Hepatocyte (in vitro differentiated cells): Measurements from ENCODE around the gene MTMR8. TPM values are rescaled to one million over a fixed set of nuclear protein-coding genes. Genes with fewer than 3 reads are reported as not detected.

Experiments used
- DNase-seq: peaks from one replicate; pipeline ENCODE4 v3.0.0-alpha.2; 2016; ENCODE audit warnings: low spot score
- H2AFZ ChIP-seq: fragments of 200-600 bp; sonication (generic); 2 replicates; pipeline ENCODE4 v1.6.0; 2016; ENCODE audit warnings: antibody characterized with exemption, mild to moderate bottlenecking
- H3K27ac ChIP-seq: fragments of 200-600 bp; sonication (generic); 2 replicates; pipeline ENCODE4 v1.5.1; 2016; ENCODE audit warnings: mild to moderate bottlenecking
- H3K27me3 ChIP-seq: fragments of 200-600 bp; sonication (generic); 2 replicates; pipeline ENCODE4 v1.6.1; 2016
- H3K36me3 ChIP-seq: fragments of 200-600 bp; sonication (generic); replicated peaks from 2 replicates; pipeline ENCODE4 v1.5.1; 2016; ENCODE audit warnings: low read depth; ENCODE audit not compliant: insufficient read depth
- H3K4me1 ChIP-seq: fragments of 200-600 bp; sonication (generic); 2 replicates; pipeline ENCODE4 v1.5.1; 2016; ENCODE audit warnings: mild to moderate bottlenecking, moderate library complexity; ENCODE audit not compliant: insufficient read depth
- H3K4me2 ChIP-seq: fragments of 200-600 bp; sonication (generic); 2 replicates; pipeline ENCODE4 v1.6.0; 2016
- H3K4me3 ChIP-seq: fragments of 200-600 bp; sonication (generic); 2 replicates; pipeline ENCODE4 v1.5.1; 2016; ENCODE audit warnings: mild to moderate bottlenecking
- H3K79me2 ChIP-seq: fragments of 200-600 bp; sonication (generic); 2 replicates; pipeline ENCODE4 v1.6.0; 2017; ENCODE audit warnings: mild to moderate bottlenecking
- H3K9me2 ChIP-seq: fragments of 200-600 bp; sonication (generic); replicated peaks from 2 replicates; pipeline ENCODE4 v1.6.0; 2017; ENCODE audit warnings: mild to moderate bottlenecking; ENCODE audit not compliant: insufficient read depth
- H3K9me3 ChIP-seq: fragments of 200-600 bp; sonication (generic); 2 replicates; pipeline ENCODE4 v1.5.1; 2016; ENCODE audit warnings: low read depth, mild to moderate bottlenecking
- H4K20me1 ChIP-seq: fragments of 200-600 bp; sonication (generic); 2 replicates; pipeline ENCODE4 v1.6.0; 2016; ENCODE audit warnings: mild to moderate bottlenecking; ENCODE audit not compliant: insufficient read depth, poor library complexity, severe bottlenecking
- CTCF ChIP-seq: fragments of 200-600 bp; sonication (generic); IDR thresholded peaks from 2 replicates; pipeline ENCODE4 v1.5.1; 2016; ENCODE audit warnings: antibody characterized with exemption, mild to moderate bottlenecking; ENCODE audit not compliant: poor library complexity
- EZH2 ChIP-seq: fragments of 200-600 bp; sonication (generic); IDR thresholded peaks from 2 replicates; pipeline ENCODE4 v1.6.1; 2016; ENCODE audit warnings: antibody characterized with exemption, mild to moderate bottlenecking, borderline replicate concordance
- EZH2phosphoT487 ChIP-seq: fragments of 200-600 bp; sonication (generic); IDR thresholded peaks from one replicate; pipeline ENCODE4 v1.6.1; 2018; ENCODE audit warnings: antibody characterized with exemption, mild to moderate bottlenecking, low read depth, moderate library complexity; ENCODE audit not compliant: unreplicated experiment, severe bottlenecking
- WGBS: methylation state at CpG from one replicate; pipeline ENCODE4 v1.1.6; 2016; ENCODE audit warnings: low lambda C conversion rate; ENCODE audit errors: missing lambda C conversion rate; 5-methylcytosine and 5-hydroxymethylcytosine counted together
- polyA plus RNA-seq: library from polyadenylated mRNA; unstranded; fragments of >200 nt; fragmentation: Nextera tagmentation; extraction: Ambion mirVana; gene quantifications from 2 replicates; pipeline ENCODE4 v1.2.1, GENCODE V29; 2016
- total RNA-seq: library from RNA; depleted of rRNA; stranded (reverse); fragments of >200 nt; gene quantifications from 2 replicates; pipeline ENCODE4 v1.2.3, GENCODE V29; 2014

Gene MTMR8
- total and polyA plus RNA-seq, 2 experiments from 2014 or later: 1.8 to 1.9 TPM

- Histone ChIP-seq H3K79me2 (no peaks in the 10 kb centered on the region), H3K9me2 (no peaks in the 10 kb centered on the region), H4K20me1 (no peaks in the 10 kb centered on the region), H3K27me3 (no peaks in the 10 kb centered on the region), H3K4me1 (no peaks in the 10 kb centered on the region), H2AFZ (no peak overlapping the region), H3K36me3 (no peaks in the 10 kb centered on the region), H3K4me3 (no peak overlapping the region), H3K4me2 (no peak overlapping the region), H3K27ac (no peak overlapping the region), H3K9me3 (no peaks in the 10 kb centered on the region)
- DNase-seq: no peak
- WGBS: 71% methylated on average over 1 of the region's 1 CpG
- TF ChIP-seq CTCF: no peak
- no peak for TF ChIP-seq EZH2
- no peak for TF ChIP-seq EZH2phosphoT487
Measured at GRCh38 chrX:64379924-64380323, 15.3 kb downstream of the MTMR8 start.

- no peaks in the 10 kb centered on the region for H3K79me2 ChIP-seq
- no peak overlapping the region for H3K27ac ChIP-seq
- no peak overlapping the region for H3K4me3 ChIP-seq
- H3K27me3 ChIP-seq: no peaks in the 10 kb centered on the region
- H3K4me1 ChIP-seq: no peaks in the 10 kb centered on the region
- no peaks in the 10 kb centered on the region for H3K9me2 ChIP-seq
- DNase-seq: no peak
- H3K9me3 ChIP-seq: no peaks in the 10 kb centered on the region
- no peaks in the 10 kb centered on the region for H3K36me3 ChIP-seq
- no peaks in the 10 kb centered on the region for H4K20me1 ChIP-seq
- 70% methylated on average over 3 of the region's 3 CpGs for WGBS
- no peak overlapping the region for H2AFZ ChIP-seq
- TF ChIP-seq EZH2: no peak
- no peak for TF ChIP-seq CTCF
- TF ChIP-seq EZH2phosphoT487: no peak
- H3K4me2 ChIP-seq: no peak overlapping the region
Measured at GRCh38 chrX:64377753-64378152, 17.5 kb downstream of the MTMR8 start.

GRCh38 chrX:64352081-64352480 lies 43.2 kb downstream of the MTMR8 start:
- Histone ChIP-seq H3K4me2 (no peak overlapping the region), H3K9me2 (no peaks in the 10 kb centered on the region), H3K27me3 (no peaks in the 10 kb centered on the region), H3K36me3 (no peaks in the 10 kb centered on the region), H2AFZ (no peak overlapping the region), H3K4me3 (no peak overlapping the region), H3K9me3 (no peaks in the 10 kb centered on the region), H3K27ac (no peak overlapping the region), H3K79me2 (no peaks in the 10 kb centered on the region), H3K4me1 (no peaks in the 10 kb centered on the region), H4K20me1 (no peaks in the 10 kb centered on the region)
- TF ChIP-seq CTCF: no peak
- no peak for TF ChIP-seq EZH2
- no peak for TF ChIP-seq EZH2phosphoT487
- 62% methylated on average over 5 of the region's 5 CpGs for WGBS
- no peak for DNase-seq

- 74% methylated on average over 1 of the region's 1 CpG for WGBS
- DNase-seq: no peak
- Histone ChIP-seq H3K79me2 (no peaks in the 10 kb centered on the region), H3K9me2 (no peaks in the 10 kb centered on the region), H3K4me1 (no peaks in the 10 kb centered on the region), H4K20me1 (no peaks in the 10 kb centered on the region), H3K36me3 (no peaks in the 10 kb centered on the region), H3K27me3 (no peaks in the 10 kb centered on the region), H3K27ac (no peak overlapping the region), H3K4me3 (no peak overlapping the region), H3K9me3 (no peaks in the 10 kb centered on the region), H3K4me2 (no peak overlapping the region), H2AFZ (no peak overlapping the region)
- TF ChIP-seq EZH2 (no peak), EZH2phosphoT487 (no peak), CTCF (no peak)
Measured at GRCh38 chrX:64350521-64350920, 44.7 kb downstream of the MTMR8 start.
